NCI-H2081 (cell line): ENCODE data around the gene DERL3.

Experiments
- DNase-seq, 2 experiments: peaks; one replicate each; lab custom pipeline; 2025; lab: John Stamatoyannopoulos, UW

Gene DERL3

GRCh38 chr22:23847310-23847920 lies 8.6 kb upstream of the DERL3 start:
- DNase-seq = no peak

- DNase-seq = no peak
These were observed 7.3 kb upstream of the DERL3 start for GRCh38 chr22:23846081-23846469.

DNA sequence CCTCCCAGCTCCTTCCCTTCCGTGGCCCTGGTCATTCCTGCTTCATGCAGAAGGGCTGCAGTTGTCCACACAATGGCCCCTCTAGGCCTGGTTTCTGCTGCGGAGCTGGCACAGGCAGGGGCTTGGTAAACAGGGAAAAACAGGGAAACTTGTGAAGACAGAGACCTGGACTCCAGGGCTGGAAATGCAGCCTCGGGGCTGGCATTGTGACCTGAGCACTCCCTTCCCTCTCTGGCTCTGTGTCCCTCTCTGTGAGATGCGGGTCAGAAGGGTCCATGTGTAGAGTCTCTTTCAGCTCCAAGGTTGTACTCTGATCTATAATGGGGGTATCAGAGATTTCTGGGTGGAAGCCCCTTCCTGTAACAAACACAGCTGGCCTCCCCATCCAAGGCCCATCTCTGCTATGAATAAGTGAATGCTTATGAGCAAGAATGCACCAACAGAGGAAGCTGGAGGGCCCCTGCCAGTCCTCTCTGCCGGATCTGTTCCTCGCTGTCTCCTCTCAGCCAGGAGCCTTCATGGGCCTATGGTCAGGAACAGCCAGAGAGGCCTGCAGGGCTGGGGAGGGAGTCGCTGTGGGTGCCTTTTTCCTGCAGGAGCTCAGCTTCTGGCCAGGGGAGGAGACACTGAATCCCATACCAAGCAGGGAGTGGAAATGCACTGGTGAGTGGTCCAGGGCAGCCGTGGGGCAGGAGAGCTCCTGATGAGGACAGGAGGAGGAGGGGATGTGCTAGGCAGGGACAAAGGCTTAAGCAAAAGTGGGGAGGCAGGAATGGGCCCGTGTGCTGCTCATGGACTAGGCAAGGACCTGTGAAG lies 6.7 kb upstream of the DERL3 start:
- no peak for DNase-seq

GRCh38 chr22:23844739-23845202 lies 6.0 kb upstream of the DERL3 start:
- DNase-seq = no peak

- no peak for DNase-seq
These were observed 3.8 kb upstream of the DERL3 start for GRCh38 chr22:23842599-23842998.

DNA sequence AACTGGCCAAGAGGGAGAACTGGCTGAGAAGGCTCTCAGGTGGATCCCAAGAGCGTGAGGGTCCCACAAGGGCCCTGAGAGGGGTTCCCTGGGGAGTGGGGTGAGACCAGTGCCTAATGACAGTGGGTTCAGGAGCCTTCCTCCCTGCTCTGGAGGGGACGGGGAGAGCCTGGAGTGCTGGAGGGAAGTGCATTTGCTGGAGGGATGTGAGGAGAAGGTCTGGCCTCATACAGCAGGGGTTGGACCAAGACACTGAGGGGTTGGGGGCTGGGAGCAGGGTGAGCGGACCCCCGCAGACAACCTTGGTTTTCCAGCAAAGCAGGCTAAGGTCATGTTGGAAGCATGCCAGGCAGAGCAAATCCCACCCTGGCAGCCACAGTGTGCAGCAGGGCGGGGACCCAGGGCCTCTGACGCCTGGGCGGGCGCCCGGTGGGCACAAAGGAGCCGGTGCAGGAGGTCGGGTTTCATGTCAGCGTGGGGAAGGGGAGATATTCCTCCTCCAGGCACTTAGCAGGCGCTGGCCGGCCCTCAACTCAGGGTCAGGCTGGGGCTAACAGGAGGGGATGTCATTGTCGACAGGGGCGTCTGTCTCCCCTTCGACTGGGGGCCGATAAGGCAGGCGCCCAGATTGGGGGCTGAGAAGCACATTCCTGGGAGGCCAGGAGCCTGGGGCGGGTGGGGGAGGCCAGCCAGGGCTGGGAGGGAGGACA lies 3.1 kb upstream of the DERL3 start:
- no peak for DNase-seq

GRCh38 chr22:23841292-23841691 lies 2.5 kb upstream of the DERL3 start:
- no peak for DNase-seq

GRCh38 chr22:23840026-23840425 lies 1.2 kb upstream of the DERL3 start:
- DNase-seq = no peak

DNA sequence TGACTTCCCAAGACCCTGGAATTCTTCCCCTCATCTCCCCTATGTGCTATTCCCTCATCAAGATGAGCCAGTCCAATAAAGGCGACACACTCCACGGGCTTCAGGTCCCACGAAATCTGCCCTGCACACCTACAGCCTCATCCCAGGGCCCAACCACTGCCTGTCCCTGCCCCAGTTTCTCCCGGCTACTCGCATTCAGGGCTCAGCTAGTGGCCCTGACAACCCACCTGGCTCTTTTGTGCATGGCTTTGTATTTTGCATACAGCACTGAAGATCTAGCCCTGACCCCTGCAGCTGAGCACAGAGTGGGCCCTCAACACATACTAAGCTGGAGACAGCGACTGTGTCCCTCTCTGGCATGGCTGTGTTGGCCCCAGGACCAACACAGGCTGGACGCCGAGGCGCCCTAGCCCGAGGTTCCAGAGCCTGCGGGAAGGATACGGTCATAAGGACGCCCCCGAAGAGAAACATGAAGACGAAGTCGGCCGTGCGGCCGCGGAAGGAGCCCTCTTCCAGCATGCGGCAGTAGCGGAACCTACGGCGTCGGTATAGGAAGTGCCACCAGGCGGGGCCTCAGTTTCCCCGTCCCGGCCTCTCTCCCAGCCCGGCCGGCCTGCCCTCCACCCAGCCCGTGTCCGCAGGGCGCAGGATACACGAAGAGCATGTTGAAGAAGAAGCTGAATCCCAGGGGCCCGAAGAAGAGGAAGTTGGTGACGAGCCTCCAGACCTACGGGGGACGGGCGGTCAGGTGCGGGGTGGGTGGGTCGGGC lies 710 bp downstream of the DERL3 start:
- DNase-seq = no peak

DNA sequence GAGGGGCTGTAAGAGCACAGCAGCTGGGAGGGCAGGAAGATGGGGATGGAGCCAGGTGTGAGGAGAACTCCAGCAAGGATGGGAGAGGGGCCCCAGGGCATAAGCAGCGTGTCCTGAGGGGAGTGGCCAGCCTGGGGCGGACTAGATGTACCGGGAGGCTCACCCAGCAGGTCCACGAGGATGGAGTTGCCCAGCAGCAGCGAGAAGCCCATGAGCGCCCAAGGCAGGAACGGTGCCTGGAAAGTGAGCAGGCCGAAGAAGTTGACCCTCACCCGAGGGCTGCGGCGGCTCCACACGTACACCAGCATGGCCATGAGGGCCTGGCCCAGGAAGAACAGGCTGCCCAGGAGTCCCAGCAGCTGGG lies 1.3 kb downstream of the DERL3 start:
- no peak for DNase-seq

GRCh38 chr22:23836692-23837495 lies 1.9 kb downstream of the DERL3 start:
- DNase-seq = no peak

- DNase-seq = no peak
These were observed 2.5 kb downstream of the DERL3 start for GRCh38 chr22:23836281-23836680.

- no peak for DNase-seq
These were observed 3.2 kb downstream of the DERL3 start for GRCh38 chr22:23835484-23836144.

DNA sequence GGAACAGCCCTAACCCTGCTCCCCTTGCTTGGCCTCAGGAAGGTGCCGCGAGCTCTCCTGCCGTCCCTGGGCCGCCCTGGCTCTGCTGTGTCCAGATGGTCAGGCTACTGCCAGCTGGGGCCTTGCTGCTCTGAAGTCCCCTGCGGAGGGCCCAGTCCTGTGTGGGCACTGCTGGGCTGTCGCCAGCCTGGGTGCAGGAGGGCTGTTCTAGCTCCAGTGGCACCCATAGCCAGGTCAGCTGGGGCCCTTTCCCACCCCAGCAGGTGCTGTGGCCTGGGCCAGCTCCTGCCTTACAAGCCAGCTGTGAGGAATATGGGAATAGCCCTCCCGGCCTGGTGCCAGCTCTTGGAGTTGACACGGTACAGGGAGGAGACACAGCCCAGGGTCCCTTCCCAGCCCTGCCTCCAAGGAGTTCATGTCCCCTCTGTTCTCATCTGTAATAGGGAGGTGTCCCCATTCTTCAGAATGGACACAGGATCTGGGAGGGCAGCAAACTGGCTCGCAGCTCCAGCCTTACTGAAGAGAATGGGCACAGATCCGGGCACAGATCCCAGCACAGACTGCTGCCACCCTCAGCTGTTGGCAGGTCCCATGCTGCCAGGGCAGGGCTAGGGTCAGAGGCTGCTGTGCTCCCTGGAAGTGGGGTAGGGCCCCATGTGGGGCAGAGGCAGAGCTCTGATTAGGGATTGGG lies 3.9 kb downstream of the DERL3 start:
- DNase-seq = no peak

DNA sequence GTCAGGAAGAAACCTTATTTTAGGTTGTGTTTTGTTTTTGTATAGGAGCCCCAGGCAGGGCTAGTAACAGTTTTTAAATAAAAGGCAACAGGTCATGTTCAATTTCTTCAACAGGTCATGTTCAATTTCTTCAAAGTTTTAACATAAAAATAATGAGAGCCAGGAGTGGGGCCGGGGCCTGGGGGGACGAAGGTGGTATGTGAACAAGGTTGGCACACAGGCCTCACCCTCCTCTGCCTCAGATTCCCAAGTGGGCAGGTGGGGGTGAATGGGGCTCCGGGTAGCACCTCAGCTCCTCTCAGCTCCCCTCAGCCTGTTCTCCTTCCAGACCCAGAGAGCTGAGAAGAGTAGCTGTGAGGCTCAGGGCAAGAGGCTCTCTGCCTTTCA lies 4.4 kb downstream of the DERL3 start:
- DNase-seq = no peak

GRCh38 chr22:23833911-23834317 lies 4.9 kb downstream of the DERL3 start:
- no peak for DNase-seq

GRCh38 chr22:23833017-23833751 lies 5.6 kb downstream of the DERL3 start:
- DNase-seq = no peak

DNA sequence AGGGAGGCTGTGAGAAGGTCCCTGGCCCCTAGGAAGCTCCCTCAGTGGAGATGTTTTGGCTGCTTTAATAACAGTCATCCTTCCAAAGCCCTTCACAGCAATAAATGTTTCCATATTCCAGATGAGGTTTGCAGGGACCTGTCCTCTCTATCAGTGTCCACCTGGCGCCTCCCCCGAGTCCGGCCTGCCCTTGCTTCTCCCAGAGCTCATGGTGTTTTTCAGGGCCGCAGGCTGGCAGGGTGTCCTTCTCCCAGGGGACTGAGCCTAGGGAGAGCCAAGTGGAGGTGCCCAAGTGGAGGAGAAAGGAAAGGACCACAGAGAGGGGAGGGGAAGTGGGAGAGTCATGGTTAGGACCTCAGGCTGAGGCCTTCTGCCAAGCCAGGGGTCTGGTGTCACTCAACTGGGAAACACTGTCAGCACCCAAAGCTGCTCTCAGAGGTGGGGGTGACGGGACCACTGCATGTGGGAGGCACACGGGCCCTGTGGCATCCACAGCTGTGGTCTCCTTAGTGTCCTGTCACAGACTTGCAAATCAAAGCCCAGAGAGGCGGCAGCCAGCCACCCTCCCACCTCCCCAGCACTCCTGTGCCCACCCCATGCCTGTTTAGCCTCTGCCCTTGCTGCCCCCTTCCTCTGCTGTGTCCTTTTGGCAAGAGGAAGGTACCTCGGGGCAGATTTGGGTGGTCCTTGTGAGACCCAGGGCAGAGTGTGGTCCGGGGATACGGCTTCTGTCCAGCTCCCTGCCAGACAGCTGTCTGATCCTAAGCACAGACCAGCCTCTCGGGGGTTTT lies 6.4 kb downstream of the DERL3 start:
- DNase-seq = no peak

DNA sequence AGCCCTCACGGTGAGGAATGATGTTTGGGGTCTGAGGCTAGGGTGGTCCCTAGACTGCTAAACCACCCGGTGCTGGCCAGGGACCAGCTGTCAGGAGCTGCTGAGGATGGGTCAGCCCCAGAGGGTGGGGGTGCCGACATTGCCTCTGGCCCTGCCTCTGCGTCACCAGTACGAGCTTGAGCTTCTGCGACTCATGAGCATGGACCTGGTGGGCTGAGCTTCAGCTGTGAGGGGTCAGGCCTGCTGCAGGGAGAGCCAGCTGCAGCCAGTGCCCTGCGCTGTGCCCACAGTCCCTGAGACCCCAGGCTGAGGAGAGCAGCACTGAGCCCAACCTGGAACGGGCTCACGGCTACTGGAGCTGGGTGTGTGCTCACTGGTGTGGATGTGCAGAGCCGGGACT lies 7.0 kb downstream of the DERL3 start:
- DNase-seq = no peak
